ENCODE results near the gene BRI3. TPM values are rescaled to one million over a fixed set of nuclear protein-coding genes. Genes with fewer than 3 reads are reported as not detected.

The BRI3 gene
- total RNA-seq, 1 experiment from 2014 or later, result 84.4 TPM

- DNase-seq (ENCODE audit: low read depth), result no peak
- in situ Hi-C loops (cut with HindIII; ENCODE audit: low pct_unique_long_range_greater_than_20kb, low sequenced_read_pairs), result no loop called here
Measured at GRCh38 chr7:98324782-98325181, 43.3 kb downstream of the BRI3 start.

DNA sequence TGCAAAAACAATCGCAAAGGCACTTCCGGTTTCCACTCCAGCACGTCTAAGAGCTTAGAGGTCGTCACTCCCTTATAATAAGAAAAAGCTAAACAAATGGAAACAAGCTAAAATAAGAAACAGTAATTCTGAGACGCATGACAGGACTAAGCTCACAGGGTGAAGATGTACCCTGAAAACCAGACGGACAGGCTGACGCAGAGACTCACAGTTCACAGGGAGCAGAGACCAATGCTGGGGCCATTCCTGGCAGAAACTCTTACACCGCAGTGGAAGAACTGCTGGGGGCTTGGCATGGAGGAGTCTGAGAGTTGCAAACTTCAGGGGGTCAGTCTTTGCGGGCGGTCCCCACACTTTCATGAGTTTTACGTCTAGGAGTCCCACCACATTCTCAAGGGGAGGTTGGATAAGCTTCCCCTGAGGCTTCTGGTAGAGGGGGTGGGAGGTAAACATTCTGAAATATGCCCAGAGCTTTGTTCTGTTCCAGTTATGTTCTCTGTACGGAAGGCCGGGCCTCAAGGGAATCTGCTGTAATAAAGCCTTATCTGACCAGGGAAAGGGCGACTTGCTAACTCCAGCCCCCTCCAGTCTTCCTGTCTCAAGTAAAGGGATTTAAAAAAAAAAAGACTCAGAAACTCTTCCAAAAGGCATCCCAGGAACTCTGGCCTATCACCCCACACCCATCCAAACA lies 47.8 kb downstream of the BRI3 start:
- in situ Hi-C loops (cut with HindIII; ENCODE audit: low pct_unique_long_range_greater_than_20kb, low sequenced_read_pairs), result no loop called here

GRCh38 chr7:98329791-98330373 lies 48.4 kb downstream of the BRI3 start:
- no peak for DNase-seq (ENCODE audit: low read depth)
- in situ Hi-C loops (cut with HindIII; ENCODE audit: low pct_unique_long_range_greater_than_20kb, low sequenced_read_pairs), result no loop called here

More for the DNA sequence above, 47.8 kb downstream of the BRI3 start:
- DNase-seq (ENCODE audit: low read depth), result no peak

- no peak for DNase-seq (ENCODE audit: low read depth)
- in situ Hi-C loops (cut with HindIII; ENCODE audit: low pct_unique_long_range_greater_than_20kb, low sequenced_read_pairs), result no loop called here
Measured at GRCh38 chr7:98330926-98331529, 49.5 kb downstream of the BRI3 start.

DNA sequence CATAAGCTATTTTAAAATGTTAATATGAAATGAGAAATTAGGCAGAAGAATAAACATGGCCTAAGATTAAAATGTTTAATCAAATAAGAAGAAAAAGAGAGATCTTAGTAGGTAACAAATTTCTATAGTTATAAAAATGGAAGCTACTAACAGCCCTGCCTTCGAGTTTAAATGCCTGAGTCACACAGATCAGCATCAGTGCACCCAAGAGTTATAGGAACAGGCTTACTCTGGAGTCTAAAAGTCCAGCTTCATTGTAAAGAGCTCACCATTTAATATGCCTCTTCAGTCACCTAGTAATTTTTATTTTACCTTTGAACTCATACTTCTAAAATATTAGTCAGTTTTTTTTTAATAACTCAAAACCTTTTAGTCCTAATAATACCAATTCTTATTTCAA lies 52.6 kb downstream of the BRI3 start:
- DNase-seq (ENCODE audit: low read depth), result no peak
- in situ Hi-C loops (cut with HindIII; ENCODE audit: low pct_unique_long_range_greater_than_20kb, low sequenced_read_pairs), result no loop called here

GRCh38 chr7:98335411-98335977 lies 54.0 kb downstream of the BRI3 start:
- in situ Hi-C loops (cut with HindIII; ENCODE audit: low pct_unique_long_range_greater_than_20kb, low sequenced_read_pairs), result no loop called here
- no peak for DNase-seq (ENCODE audit: low read depth)

- in situ Hi-C loops (cut with HindIII; ENCODE audit: low pct_unique_long_range_greater_than_20kb, low sequenced_read_pairs), result no loop called here
- DNase-seq (ENCODE audit: low read depth), result no peak
Measured at GRCh38 chr7:98338441-98338840, 57.0 kb downstream of the BRI3 start.

GRCh38 chr7:98339043-98339442 lies 57.6 kb downstream of the BRI3 start:
- in situ Hi-C loops (cut with HindIII; ENCODE audit: low pct_unique_long_range_greater_than_20kb, low sequenced_read_pairs), result no loop called here
- DNase-seq (ENCODE audit: low read depth), result no peak

DNA sequence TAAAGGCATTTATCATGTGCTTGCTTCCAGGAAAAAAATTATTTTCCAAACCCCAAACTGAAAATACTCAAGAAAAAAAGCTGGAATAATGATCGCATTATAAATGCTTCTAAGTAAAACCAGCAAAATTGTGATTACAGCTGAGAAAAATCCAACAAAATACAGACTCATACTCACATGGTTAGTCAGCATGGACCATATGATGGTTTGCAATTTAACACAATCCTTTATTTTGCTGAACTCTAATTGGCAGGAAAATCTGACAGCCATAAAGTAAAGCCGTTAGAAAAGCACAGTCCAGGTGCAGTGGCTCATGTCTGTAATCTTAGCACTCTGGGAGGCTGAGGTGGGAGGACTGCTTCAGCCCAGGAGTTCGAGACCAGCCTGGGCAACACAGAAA lies 59.6 kb downstream of the BRI3 start:
- no peak for DNase-seq (ENCODE audit: low read depth)
- in situ Hi-C loops (cut with HindIII; ENCODE audit: low pct_unique_long_range_greater_than_20kb, low sequenced_read_pairs), result no loop called here

Other genes starting within 250 kb of the BRI3 start
- gene LMTK2, start 174.8 kb upstream of the BRI3 start, total RNA-seq (2014; rRNA removed; shearing (Covaris generic); ENCODE audit: low replicate concordance), result 14.7 and 16.8 TPM in 2 replicates
- not detected in 2 replicates for gene BHLHA15, start 70.2 kb upstream of the BRI3 start, total RNA-seq (2014; rRNA removed; shearing (Covaris generic); ENCODE audit: low replicate concordance)
- gene TECPR1, start 29.5 kb upstream of the BRI3 start, total RNA-seq (2014; rRNA removed; shearing (Covaris generic); ENCODE audit: low replicate concordance), result 1.6 and 7.7 TPM in 2 replicates
- gene BAIAP2L1, start 119.4 kb downstream of the BRI3 start, total RNA-seq (2014; rRNA removed; shearing (Covaris generic); ENCODE audit: low replicate concordance), result 14.5 and 21.4 TPM in 2 replicates